Pulmonary artery endothelial cell (primary cell): ENCODE results near the gene COL9A3. TPM values are rescaled to one million over a fixed set of nuclear protein-coding genes. Genes with fewer than 3 reads are reported as not detected.
A peak's percentile ranks its signal among the peaks of the same experiment; 100 is the strongest.

Source experiments
- DNase-seq: peaks from one replicate; pipeline ENCODE4 v3.0.0-alpha.2; 2011; ENCODE audit warnings: low read depth, low spot score
- total RNA-seq: library from RNA; depleted of rRNA; stranded (reverse); fragments of >200 nt; gene quantifications from 2 replicates; pipeline ENCODE4 v1.2.3, GENCODE V29; 2014

COL9A3 gene
- total RNA-seq, 1 donor from 2014 or later: 0.20 TPM

DNA sequence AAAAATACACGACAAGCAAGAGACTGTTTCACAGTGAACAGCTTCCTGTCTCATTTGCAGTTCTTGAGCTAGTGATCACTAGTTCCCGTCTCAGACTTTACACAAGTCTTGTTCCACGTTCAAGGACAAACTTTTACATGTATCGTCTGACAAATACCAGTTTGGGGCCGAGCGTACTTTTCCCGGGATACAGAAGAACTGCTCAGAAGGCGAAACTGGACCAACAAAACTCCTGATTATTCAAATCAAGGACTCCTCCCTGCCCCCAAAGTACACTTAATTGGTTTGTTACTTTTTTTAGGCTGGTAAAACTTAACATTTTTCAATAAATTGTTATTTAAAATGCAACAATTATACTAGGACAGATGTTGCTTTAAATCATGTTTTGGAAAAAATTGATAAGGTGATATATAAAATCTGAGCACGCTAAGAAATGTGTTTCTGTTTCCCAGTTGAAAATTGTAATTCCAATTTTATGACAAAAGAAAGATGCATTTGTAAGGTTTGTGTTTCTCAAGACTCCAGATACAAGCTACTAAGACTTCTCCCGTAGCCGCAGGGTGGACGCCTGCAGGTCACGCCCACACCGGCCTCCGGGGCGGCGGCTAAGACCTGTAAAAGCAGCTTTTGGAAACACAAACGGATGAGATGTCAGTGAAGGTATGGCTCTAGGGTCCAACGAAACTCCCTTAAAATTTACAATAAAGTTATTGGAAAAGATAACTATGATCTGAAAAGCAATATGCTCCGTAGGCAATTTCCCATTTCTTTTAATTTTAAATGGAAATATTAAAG is 61.6 kb downstream of the COL9A3 start:
- no peak for DNase-seq

- DNase-seq: no peak
Observed at GRCh38 chr20:62879275-62880146, 62.7 kb downstream of the COL9A3 start.

DNA sequence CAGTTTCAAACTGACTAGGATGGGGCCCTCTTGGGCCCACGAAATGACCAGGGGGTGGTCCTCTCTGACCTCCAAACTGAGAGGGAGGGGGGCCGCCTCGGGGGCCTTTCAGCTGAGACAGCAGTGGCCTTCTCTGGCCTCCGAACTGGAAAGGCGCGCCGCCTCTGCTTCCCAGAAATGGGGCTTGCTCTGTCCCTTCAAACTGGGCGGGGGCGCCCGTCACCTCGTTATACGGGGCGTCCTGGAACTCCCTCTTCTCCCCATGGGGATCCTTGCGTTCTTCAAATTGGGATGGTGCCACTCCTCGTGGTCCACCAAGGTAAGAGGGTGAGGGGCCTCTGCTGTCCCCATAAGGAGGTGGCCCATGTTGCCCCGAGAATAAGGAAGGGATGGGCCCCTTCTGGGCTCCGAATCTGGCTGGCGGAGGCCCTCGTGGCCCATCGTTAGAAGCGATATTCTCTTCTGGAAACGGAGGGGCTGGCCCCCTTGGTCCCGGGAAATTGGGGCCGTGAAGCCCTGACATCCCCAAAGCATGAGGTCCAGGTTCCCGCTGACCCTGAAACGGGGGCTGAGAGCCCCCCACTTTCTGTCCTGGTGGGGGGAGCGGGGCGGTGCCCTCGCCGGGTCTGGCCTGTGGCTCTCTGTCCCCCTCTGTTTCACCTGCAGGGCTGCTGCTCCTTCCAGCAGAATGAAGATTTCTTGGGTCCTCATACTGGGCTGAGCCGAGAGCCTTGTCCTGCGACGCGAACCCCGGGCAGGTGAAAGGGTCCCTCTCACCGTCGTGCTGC is 63.5 kb downstream of the COL9A3 start:
- DNase-seq: no peak

DNA sequence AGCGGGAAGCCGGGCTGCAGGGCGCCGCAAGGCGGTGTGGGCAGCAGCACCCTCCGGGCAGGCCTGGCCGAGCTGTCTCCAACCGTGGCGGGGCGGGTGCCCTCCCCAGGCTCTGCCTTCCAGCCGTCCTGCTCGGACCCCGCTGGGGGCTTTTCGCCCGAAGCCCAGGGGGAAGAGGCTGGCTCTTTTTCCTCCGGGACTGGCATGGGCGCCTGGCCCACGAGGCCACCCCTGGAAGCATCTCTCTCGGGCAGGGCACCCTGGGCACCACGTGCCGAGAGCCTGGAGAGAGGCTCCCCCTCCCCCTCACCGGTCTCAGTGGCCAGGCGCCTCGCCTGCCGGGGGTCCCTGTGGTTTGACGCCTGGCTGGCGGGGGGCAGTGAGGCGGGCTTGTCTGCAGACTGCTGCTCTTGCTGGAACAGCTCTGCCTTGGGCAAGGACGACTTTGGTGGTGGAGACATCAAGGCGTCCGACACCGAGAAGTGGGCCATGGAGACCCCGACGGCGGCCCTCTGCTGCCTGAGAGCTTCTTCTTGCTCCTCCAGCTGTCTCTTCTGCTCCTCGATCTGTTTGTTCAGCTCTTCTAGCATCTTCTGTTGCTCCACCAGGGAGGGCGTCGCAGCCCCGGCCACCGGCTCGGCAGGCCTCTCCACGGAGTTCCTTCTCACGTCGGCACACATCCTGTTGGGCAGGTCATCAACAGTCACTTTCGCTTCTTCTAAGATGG is 64.2 kb downstream of the COL9A3 start:
- DNase-seq: no peak

GRCh38 chr20:62881662-62882395 is 65.0 kb downstream of the COL9A3 start:
- no peak for DNase-seq

- no peak for DNase-seq
Observed at GRCh38 chr20:62882426-62882825, 65.6 kb downstream of the COL9A3 start.

DNA sequence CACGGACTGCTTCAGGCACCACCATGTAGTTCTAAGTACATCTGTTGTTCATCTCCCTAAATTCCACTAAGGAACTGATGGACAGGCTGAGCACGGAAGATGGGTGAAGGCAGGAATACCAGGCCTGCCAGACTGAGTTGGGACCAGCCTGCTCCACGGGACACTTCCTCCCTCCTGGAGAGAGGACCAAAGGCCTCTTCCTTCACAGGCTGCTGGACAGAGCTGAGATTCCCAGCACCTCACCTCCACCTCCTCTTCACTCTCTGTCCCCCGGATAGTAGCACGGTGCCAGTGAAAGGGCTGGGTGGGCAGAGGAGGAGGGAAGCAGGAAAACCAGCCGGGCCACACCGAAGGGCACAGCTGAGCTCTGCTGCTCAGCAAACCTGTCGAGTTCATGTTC is 67.7 kb downstream of the COL9A3 start:
- DNase-seq: no peak

- no peak for DNase-seq
Observed at GRCh38 chr20:62885046-62885895, 68.4 kb downstream of the COL9A3 start.

DNA sequence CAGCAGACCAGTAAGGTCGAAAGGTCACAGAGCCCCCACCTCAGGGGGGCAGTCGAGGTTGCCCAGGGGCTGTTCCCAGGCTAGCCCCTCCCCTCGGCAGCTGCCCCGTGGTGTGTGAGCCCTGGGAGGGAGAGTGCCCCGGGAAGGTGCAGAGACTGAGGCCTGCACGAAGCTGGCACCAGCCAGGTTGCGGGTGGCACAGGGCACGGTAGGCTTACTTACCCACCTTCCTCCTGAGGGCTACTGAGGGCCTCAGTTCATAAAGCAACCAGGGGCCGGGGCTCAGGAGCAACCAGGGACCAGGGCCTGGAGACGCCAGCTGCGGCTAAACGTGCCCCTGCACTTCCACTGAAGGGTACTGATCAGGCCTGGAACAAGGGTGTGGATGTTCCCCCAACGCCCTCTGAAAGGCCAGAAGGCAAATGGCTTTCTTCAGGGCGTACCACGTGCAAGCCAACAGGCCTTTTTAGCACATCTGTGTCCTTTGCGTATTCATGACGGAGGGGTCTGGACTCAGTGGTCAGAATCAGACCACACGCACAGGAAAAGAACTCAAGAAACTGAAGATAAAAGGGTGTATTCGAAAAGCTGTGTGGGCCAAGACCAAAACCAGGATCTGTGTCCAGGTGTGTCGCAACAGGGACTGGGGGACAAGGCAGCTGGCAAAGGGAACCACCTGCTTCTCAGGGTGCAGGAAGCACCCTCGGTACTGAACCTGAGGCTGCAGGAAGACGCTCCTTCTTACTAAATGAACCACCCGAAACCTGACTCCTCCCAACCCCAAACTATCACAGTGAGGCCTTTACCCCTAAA is 69.3 kb downstream of the COL9A3 start:
- no peak for DNase-seq

- no peak for DNase-seq
Observed at GRCh38 chr20:62886709-62887058, 69.8 kb downstream of the COL9A3 start.

DNA sequence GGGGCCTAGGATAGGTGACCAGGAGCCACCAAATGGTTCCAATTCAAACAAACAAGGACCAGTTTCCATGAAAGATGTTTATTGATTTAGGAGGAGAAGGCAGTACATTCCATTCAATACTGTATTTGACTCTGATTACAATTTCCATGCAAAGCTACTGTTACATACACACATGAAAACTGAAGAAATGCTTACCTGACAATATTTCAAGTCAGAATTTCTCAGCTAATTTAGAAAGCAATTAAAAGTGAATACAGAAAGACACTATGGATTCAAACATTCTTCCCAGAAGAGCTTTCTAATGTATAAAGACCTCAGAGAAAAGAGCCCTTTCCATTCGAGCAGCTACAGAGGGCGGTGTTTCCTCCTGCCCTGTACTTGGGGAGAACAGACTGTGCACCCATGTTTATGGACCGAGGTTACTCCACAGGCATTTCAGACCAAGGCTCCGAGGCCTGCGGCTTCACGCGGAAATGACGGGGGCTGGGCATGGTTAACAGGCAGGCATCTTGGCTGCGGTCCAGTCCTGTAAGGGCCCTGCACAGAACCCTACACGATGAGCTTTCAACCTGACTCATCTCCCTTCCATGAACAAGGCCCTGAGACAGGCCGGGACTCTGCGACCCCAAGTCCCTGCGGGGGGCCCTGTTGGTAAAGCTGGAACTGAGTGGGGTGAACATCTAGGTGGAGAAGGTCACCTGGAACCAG is 70.5 kb downstream of the COL9A3 start:
- DNase-seq: peak; percentile 45

GRCh38 chr20:62887860-62888239 is 71.0 kb downstream of the COL9A3 start:
- DNase-seq: no peak

DNA sequence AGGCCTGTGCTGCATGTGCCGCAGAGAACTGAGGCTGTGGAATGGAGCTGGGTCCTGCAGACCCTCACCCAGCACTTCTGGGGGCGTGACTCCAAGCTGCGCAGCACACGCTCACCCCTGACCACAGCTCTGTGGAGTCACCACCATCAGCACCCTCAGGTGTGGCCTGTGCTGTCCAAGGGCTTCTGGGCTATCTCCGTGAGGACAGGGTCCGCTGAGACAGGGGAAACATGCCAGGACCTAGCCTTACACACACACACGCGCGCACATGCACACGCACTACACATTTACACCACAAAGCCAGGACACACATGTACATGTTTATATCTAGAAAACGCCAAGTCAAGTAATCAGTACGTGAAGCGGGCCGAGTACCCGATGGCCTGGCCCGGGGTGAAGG is 71.6 kb downstream of the COL9A3 start:
- no peak for DNase-seq

DNA sequence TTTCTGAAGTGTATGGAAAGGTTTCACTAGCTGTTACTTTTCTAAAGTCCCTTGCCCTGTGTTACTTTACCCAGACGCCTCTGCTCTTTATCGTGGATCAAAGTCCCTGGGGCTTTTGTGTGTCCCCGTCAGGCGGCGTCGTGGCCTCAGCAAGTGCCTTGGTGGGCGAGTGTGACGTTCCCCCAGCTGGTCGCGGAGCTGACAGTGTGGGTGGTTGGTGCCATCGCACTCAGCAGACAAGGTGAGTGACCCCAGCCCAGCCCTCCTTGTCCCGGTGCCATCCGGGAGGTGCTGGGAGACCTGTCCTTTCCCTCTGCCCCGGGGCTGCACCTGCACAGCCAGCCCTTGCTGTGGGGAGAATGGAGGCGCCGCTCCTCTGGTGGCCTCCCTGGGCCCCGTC is 72.1 kb downstream of the COL9A3 start:
- DNase-seq: no peak

DNA sequence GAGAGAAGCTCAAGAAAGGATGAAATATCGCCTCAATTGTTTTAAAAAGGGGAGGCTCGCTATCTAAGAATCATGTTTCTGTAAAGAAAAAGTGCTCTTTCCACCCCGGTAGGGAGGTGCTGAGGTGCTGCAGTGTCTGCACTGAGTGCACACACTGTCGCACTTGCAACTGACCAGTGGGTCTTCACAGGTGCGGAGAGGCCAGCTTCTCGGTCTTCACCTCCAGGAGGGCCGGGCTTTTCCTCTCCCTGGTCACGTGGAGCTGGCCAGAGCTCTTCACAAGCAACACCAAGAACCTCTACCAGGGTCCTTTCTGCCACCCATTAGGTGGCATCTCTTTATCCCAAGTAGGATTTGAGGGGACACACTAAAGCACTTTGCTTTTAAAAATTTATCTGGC is 72.6 kb downstream of the COL9A3 start:
- no peak for DNase-seq

DNA sequence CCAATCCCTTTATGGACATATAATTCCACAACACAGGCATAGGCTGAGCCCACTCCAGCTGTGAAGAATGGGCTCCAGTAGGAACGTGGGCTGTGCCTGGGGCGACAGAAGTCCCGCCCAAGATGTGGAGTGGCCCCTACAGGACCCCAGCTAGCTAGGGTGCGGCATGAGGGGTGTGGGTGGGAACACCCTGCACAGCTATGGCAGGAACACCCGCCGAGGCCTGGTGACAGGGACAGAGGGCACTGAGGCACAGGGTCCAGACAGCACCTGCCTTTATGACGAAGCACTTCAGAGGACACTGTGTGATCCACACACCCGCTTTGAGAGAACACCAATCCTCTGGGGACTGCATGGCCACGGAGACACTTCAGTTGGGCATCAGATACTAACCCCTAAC is 73.0 kb downstream of the COL9A3 start:
- no peak for DNase-seq

GRCh38 chr20:62890444-62890843 is 73.6 kb downstream of the COL9A3 start:
- no peak for DNase-seq
